Activated CD8-positive, alpha-beta T cell treated with anti-CD3 and anti-CD28 coated beads, Interleukin-2, amount 10 ng/mL, durations not matched to agents 7 days and 5 days (primary cell): ENCODE measurements around the gene SDF2L1. TPM values are rescaled to one million over a fixed set of nuclear protein-coding genes. Genes with fewer than 3 reads are reported as not detected.

Experiments
- ATAC-seq: fragments of 150-1000 bp; cut with Tn5 transposase; one replicate; pipeline ENCODE4 v1.10.0; 2021; ENCODE audit warnings: moderate library complexity
- CTCF ChIA-PET: fragments of 350-600 bp; sonication (Branson Sonifier 250); formaldehyde crosslinking; loops from one replicate; lab custom pipeline; 2021; ENCODE audit warnings: antibody characterized with exemption; lab: Charles Lee
- POLR2A ChIA-PET: fragments of 350-600 bp; sonication (Branson Sonifier 250); formaldehyde crosslinking; loops from one replicate; lab custom pipeline; 2021; ENCODE audit warnings: antibody characterized with exemption; lab: Charles Lee
- DNase-seq: peaks from one replicate; pipeline ENCODE4 v3.0.0-alpha.2; 2020
- H3K27ac Mint-ChIP-seq: one replicate; pipeline ENCODE4 v1.8.0; 2021; ENCODE audit warnings: mild to moderate bottlenecking, mixed read lengths
- H3K27me3 Mint-ChIP-seq: one replicate; pipeline ENCODE4 v1.8.0; 2021; ENCODE audit warnings: low read depth, mixed read lengths
- H3K36me3 Mint-ChIP-seq: one replicate; pipeline ENCODE4 v1.8.0; 2021; ENCODE audit warnings: low read depth, mixed read lengths
- H3K4me1 Mint-ChIP-seq: one replicate; pipeline ENCODE4 v1.8.0; 2021; ENCODE audit warnings: low read depth, mixed read lengths
- H3K4me3 Mint-ChIP-seq: one replicate; pipeline ENCODE4 v1.8.0; 2021; ENCODE audit warnings: mild to moderate bottlenecking, mixed read lengths
- H3K9me3 Mint-ChIP-seq: one replicate; pipeline ENCODE4 v1.8.0; 2022; ENCODE audit warnings: mixed read lengths; ENCODE audit not compliant: insufficient read depth
- total RNA-seq, 2 experiments: library from RNA; stranded (reverse); gene quantifications; one replicate each; pipeline ENCODE4 v1.2.3, GENCODE V29; 2021

The SDF2L1 gene
- total RNA-seq, 2 experiments from 2014 or later = 85.9 to 86.4 TPM

DNA sequence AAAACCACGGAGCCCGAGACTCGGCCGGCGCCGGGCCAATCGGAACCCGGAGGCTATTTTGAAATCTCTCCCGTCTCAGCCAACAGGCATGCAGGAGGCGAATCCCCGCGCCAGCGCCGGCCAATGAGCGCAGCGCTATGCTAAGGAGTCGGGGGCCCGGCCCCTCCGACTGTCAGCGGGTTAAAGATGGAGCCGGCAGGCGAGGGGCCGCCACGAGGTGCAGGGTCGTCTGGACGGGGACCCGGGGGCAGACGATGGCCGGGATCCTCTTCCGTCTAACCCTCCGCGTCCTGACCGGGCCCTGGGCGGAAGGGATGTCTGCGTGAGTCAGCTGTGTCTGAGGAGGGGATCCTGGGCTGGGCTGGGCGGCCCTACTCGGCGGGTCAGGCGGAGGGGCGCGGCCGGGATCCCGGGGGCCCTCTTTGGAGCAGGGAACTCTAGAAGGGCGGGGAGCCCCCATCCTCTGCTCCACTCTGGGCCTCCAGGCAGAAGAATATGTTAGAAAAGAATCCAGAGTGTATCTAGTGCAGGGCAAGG, 10.0 kb downstream of the SDF2L1 start:
- H3K9me3 Mint-ChIP-seq = no peaks in the 10 kb centered on the region
- CTCF ChIA-PET = interaction anchor here (1.2 to 3.6 kb wide), 2 partner anchors 10 to 22 kb away, joined by 4 to 27 read pairs; partner anchors contain the start of genes SDF2L1 and YDJC
- peak overlapping the region; percentile 94 for H3K4me3 Mint-ChIP-seq
- ATAC-seq = peak; percentile 99
- H3K36me3 Mint-ChIP-seq = peaks cover 30% of the 10 kb centered on the region
- no peaks in the 10 kb centered on the region for H3K27me3 Mint-ChIP-seq
- H3K27ac Mint-ChIP-seq = peak overlapping the region; percentile 87
- peaks cover 38% of the 10 kb centered on the region for H3K4me1 Mint-ChIP-seq
- POLR2A ChIA-PET = interaction anchor here (0.6 to 4.0 kb wide), 7 partner anchors 10 to 83 kb away, joined by 3 to 23 read pairs (median 6); partner anchors contain the start of genes PPIL2, SDF2L1 and YDJC
- peak; percentile 93 for DNase-seq

DNA sequence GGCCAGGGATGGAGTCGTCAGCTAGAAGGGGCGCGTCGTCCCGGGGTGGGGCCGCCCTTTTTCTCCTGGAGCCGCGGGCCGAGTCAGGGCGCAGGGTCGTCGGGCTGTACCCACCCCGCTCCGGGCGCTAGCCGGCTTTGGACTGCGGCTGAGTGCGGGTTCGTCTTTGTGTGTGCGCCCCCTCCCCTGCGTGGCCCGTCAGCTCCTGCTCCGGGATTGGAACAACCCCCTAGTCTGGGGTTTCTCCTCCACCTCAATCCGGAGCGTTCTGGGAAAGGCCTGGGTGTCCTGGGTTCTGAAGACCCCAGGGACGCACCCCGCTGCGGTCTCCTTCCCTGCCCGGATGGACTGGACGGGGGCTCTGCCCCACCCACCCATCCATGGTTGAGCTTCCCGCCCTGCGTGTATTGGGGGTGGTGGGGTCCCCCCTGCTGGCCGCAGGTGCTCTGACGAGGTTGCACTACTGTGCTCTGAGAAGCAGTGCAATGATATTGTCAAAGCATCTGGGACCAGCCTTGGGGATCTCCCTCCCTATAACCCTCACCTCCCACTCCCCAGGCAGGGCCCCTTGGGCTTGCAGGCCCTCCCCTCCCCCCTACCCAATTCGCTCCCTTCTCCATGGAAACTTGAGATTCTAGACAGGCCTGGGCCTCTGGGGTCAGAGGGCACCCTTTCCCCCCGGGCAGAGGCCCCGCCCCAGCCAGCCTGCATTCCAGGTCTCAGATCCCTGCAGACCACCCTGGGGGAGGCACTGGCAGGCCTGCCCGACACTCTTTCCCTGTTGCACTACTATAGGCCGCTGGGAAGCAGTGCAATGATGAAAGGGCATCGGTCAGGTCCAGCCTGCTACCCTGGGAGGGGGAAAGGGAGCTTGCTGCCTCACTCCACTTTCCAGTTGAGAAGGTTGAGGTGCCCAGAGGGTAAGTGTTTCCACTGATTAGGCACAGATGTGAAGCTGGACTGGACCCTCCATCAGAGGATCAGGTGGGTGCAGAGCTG, 10.7 kb downstream of the SDF2L1 start:
- Mint-ChIP-seq H3K27me3 (no peaks in the 10 kb centered on the region), H3K9me3 (no peaks in the 10 kb centered on the region), H3K36me3 (peaks cover 30% of the 10 kb centered on the region), H3K27ac (peak overlapping the region; percentile 34), H3K4me3 (peak overlapping the region; percentile 94), H3K4me1 (peaks cover 42% of the 10 kb centered on the region)
- no peak for ATAC-seq
- no peak for DNase-seq
- POLR2A ChIA-PET = interaction anchor here (0.6 to 4.0 kb wide), 5 partner anchors 11 to 82 kb away, joined by 3 to 23 read pairs (median 12); partner anchors contain the start of genes PPIL2, SDF2L1 and YDJC
- CTCF ChIA-PET = interaction anchor here (1.3 to 3.6 kb wide), 2 partner anchors 10 to 24 kb away, joined by 5 to 27 read pairs; partner anchors contain the start of genes SDF2L1 and YDJC

DNA sequence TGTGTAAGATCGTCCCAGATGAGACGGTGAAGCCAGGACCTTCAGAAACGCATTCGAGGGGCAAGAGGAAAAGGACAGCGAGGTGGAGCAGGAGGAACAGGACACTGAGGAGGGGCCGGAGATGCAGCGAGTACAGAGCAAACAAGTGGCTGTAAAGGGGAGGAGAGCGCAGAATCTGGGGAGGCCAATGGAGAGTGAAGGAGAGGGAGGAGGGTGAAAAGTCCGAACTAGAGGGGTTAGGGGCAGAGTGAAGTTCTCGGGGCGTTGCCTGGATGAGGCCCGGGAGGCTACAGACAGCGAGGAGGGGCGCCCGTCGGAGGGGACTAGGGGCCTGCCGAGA, 14.9 kb downstream of the SDF2L1 start:
- Mint-ChIP-seq H3K4me3 (peak overlapping the region; percentile 60), H3K4me1 (peaks cover 34% of the 10 kb centered on the region), H3K36me3 (peaks cover 15% of the 10 kb centered on the region), H3K9me3 (no peaks in the 10 kb centered on the region), H3K27me3 (no peaks in the 10 kb centered on the region), H3K27ac (peak overlapping the region; percentile 83)
- ChIA-PET POLR2A (interaction anchor here (0.6 to 2.0 kb wide), 4 partner anchors 9 to 1979 kb away, joined by 3 to 11 read pairs (median 4); partner anchors contain the start of genes PPIL2, SDF2L1 and YDJC), CTCF (interaction anchor here (1.8 to 2.2 kb wide), 3 partner anchors 10 to 28 kb away, joined by 7 to 10 read pairs (median 9); partner anchors contain the start of genes SDF2L1 and YDJC)
- ATAC-seq = no peak
- DNase-seq = no peak

DNA sequence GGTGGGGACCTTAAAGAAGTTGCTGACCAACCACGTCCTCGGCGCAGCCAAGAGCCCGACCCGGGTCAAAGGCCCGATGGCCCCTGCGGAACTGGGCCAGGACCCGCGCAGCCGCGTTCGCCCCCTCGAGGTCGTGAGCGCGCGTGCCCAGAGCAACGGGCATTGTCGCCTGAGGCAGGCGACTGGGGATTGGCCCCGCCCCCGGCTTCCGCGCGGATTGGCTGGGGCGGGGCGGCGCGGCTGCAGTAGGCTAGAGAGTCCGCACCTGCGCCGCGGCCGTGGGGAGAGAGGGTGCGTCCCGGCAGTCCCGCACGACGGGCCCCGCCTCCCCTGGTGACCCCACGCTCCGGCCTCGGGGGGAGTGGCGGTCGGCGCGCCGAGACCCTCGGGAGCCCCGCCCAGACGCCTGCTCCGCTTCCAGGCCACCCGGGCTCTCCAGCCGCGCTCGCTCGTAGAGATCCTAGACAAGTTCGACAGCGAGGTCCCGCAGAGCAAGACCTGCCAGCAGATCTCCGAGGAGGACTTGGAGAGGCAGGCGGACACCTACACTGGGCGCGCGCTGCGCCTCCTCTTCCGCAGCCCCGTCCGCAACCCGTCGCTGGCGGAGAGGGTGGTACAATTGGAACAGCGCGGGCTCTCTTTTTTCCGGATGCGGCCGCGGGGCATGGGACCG, 15.4 kb downstream of the SDF2L1 start:
- Mint-ChIP-seq H3K9me3 (no peaks in the 10 kb centered on the region), H3K4me1 (peaks cover 34% of the 10 kb centered on the region), H3K36me3 (peaks cover 15% of the 10 kb centered on the region), H3K27ac (peak overlapping the region; percentile 90), H3K4me3 (peak overlapping the region; percentile 84), H3K27me3 (no peaks in the 10 kb centered on the region)
- CTCF ChIA-PET = interaction anchor here (0.7 to 2.2 kb wide), 6 partner anchors 10 to 295 kb away, joined by 3 to 9 read pairs (median 8); partner anchors contain the start of genes PPM1F, SDF2L1 and YDJC
- DNase-seq (peak; percentile 87), ATAC-seq (peak; percentile 95)
- POLR2A ChIA-PET = interaction anchor here (0.6 to 1.4 kb wide), 6 partner anchors 9 to 264 kb away, joined by 3 to 4 read pairs (median 3); partner anchors contain the start of gene SDF2L1

DNA sequence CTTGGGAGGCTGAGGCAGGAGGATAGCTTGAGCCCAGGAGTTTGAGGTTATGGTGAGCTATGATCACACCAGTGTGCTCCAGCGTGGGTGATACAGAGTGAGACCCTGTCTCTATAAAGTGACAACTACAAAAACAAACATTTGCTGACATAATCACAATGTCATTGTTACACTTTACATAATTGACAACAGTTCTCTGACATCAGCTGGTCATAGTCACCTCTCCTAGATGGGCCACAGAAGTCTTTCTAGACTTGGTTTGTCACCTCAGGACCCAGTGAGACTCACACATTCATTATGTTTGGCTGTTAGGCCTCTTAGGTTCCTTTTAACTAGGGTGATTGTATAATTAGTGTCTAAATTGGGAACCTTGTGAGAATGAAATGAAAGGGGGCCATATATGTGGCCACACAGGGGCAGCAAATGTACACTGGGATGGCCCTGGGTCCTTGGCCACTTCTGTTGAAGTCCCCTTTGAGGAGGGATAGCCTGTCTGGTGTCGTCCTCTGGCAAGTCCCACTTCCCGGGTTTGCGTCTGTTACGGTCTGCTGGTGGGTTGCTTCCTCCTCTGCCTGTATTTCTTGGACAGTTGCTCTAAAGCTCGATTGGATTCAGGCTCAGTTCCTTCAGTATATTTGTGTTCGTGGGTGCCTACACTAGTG, 17.9 kb downstream of the SDF2L1 start:
- Mint-ChIP-seq H3K27me3 (no peaks in the 10 kb centered on the region), H3K4me1 (peaks cover 25% of the 10 kb centered on the region), H3K4me3 (no peak overlapping the region), H3K36me3 (peaks cover 6% of the 10 kb centered on the region), H3K9me3 (no peaks in the 10 kb centered on the region), H3K27ac (no peak overlapping the region)
- POLR2A ChIA-PET = interaction anchor here (0.6 to 1.1 kb wide), 2 partner anchors 18 to 96 kb away, joined by 3 read pairs; partner anchors contain the start of gene SDF2L1
- DNase-seq = no peak
- CTCF ChIA-PET = interaction anchor here (1.1 kb wide), 1 partner anchor 13 kb away, joined by 3 read pairs; no protein-coding TSS in a partner anchor
- ATAC-seq = no peak

DNA sequence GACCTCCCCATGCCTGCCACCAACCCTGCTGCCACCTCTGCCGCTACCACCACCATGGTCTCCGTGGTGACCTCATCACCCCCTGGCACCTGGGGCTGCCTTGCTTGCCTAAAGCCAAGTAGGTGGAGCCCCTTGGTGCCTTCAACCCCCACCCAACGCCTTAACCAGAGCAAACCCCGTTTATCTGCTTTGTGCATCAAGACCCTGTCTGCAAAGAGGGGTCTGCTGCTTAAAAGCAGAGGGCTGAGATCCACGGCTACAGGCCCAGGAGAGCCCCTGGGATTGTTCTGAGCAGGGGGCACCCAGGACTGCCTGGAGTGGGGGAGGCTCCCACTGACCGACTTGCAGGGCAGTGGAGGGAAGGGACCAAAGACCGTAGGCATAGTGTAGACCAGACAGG, 18.8 kb downstream of the SDF2L1 start:
- DNase-seq (no peak), ATAC-seq (no peak)
- H3K9me3 Mint-ChIP-seq = no peaks in the 10 kb centered on the region
- peaks cover 33% of the 10 kb centered on the region for H3K4me1 Mint-ChIP-seq
- CTCF ChIA-PET = no interaction called here
- H3K4me3 Mint-ChIP-seq = no peak overlapping the region
- no peaks in the 10 kb centered on the region for H3K27me3 Mint-ChIP-seq
- no peak overlapping the region for H3K27ac Mint-ChIP-seq
- POLR2A ChIA-PET = no interaction called here
- peaks cover 6% of the 10 kb centered on the region for H3K36me3 Mint-ChIP-seq

DNA sequence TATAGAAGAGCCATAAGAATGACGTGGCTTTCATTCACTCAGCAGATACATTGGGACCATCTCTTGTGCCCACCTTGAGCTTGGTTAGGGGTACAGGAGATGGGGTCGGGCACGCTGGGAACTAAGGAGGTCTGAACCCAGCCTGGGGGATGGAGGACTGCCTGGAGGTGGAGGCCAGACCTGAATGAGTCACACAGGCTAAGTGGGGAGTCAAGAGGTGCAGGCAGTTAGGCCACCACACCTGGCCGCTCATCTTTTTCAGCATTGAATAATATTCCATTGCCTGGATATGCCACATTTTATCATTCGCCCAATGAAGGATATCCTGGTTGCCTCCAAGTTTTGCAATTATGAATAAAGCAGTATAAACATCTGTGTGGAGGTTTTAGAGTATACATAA, 19.9 kb downstream of the SDF2L1 start:
- Mint-ChIP-seq H3K9me3 (no peaks in the 10 kb centered on the region), H3K27me3 (no peaks in the 10 kb centered on the region), H3K4me1 (peaks cover 25% of the 10 kb centered on the region), H3K36me3 (peaks cover 2% of the 10 kb centered on the region), H3K27ac (no peak overlapping the region), H3K4me3 (no peak overlapping the region)
- no peak for DNase-seq
- ChIA-PET POLR2A (no interaction called here), CTCF (no interaction called here)
- no peak for ATAC-seq

DNA sequence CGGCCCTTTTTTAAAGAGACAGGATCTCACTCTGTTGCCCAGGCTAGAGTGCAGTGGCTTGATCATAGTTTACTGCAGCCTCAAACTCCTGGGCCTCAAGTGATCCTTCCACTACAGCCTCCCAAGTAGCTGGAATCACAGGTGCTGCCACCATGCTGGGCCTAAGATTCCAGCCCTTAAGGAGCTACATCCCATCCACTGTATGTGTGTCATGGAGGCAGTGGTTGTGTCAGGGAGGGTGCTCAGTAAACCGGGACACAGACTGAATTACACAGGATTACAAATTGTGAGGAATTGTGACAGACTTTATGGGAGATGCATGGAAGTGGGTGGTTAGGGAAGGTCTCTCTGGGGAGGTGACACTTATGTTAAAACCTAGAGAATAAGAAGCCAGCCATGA, 21.6 kb downstream of the SDF2L1 start:
- ChIA-PET POLR2A (interaction anchor here (0.6 kb wide), 1 partner anchor 184 kb away, joined by 3 read pairs; no protein-coding TSS in a partner anchor), CTCF (interaction anchor here (0.6 to 1.4 kb wide), 3 partner anchors 17 to 274 kb away, joined by 3 to 5 read pairs (median 4); no protein-coding TSS in a partner anchor)
- Mint-ChIP-seq H3K4me3 (no peak overlapping the region), H3K36me3 (peaks cover 4% of the 10 kb centered on the region), H3K27ac (no peak overlapping the region), H3K9me3 (no peaks in the 10 kb centered on the region), H3K27me3 (no peaks in the 10 kb centered on the region), H3K4me1 (peaks cover 22% of the 10 kb centered on the region)
- ATAC-seq = no peak
- no peak for DNase-seq

DNA sequence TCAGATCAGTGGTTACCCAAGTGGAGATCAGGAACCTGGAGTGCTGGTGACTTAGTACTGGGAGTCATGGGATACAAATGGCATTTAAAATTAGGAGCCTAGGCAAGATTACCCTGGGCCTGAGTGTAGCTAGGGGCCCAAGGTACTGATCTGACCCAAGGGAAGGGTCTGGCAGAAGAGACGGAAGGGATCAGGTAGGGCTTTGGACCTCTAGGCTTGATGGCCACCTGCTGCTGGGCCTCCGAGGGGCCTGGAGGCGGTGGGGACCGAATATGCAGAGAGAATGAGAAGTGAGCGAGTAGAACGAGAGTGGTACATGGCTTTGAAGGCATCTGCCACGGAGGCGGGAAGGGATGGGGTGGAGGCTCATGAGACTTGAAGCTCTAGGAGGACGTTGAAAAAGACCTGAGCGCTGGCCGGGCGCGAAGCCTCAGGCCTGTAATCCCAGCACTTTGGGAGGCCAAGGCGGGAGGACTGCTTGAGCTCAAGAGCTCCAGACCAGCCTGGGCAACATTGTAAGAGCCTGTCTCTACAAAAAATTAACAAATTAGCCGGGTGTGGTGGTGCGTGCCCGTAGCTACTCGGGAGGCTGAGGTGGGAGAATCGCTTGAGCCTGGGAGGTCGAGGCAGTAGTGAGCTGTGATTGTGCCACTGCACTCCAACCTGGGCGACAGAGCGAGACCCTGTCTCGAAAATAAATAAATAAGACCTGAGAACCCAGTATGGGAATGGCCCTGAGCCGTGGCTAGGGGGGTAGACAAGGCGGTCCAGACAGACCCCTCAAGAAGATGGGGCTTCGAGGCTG, 23.1 kb downstream of the SDF2L1 start:
- ChIA-PET POLR2A (interaction anchor here (0.6 to 2.3 kb wide), 10 partner anchors 9 to 1527 kb away, joined by 3 to 12 read pairs (median 4); partner anchors contain the start of gene SDF2L1), CTCF (interaction anchor here (1.0 to 1.4 kb wide), 6 partner anchors 16 to 307 kb away, joined by 3 to 8 read pairs (median 4); partner anchors contain the start of gene SDF2L1)
- H3K36me3 Mint-ChIP-seq = peaks cover 8% of the 10 kb centered on the region
- H3K27ac Mint-ChIP-seq = peak overlapping the region; percentile 99
- no peaks in the 10 kb centered on the region for H3K9me3 Mint-ChIP-seq
- peaks cover 25% of the 10 kb centered on the region for H3K4me1 Mint-ChIP-seq
- no peaks in the 10 kb centered on the region for H3K27me3 Mint-ChIP-seq
- no peak for ATAC-seq
- no peak for DNase-seq
- peak overlapping the region; percentile 100 for H3K4me3 Mint-ChIP-seq

DNA sequence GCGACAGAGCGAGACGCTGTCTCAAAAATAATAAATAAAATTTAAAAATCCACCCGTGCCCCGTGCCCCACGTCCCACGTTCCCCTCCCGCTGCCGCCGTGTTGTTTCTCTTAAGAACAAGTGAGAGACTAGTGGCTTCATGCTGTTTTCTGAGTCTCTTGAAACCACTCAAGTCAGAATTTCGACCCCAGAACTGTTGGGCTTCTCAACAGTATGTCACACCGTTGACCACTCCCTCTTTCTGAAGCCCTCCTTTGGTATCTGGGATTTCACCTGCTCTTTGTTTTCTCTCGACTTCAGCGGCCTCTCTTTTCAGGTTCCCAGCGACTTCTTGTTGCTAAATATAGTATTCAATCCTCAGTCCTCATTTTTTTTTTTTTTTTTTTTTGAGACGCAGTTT, 24.7 kb downstream of the SDF2L1 start:
- no peak for ATAC-seq
- Mint-ChIP-seq H3K9me3 (no peaks in the 10 kb centered on the region), H3K4me3 (peak overlapping the region; percentile 100), H3K36me3 (peaks cover 18% of the 10 kb centered on the region), H3K27me3 (no peaks in the 10 kb centered on the region), H3K27ac (peak overlapping the region; percentile 58), H3K4me1 (peaks cover 28% of the 10 kb centered on the region)
- POLR2A ChIA-PET = interaction anchor here (0.6 to 2.3 kb wide), 5 partner anchors 8 to 25 kb away, joined by 4 to 12 read pairs (median 7); partner anchors contain the start of gene SDF2L1
- CTCF ChIA-PET = interaction anchor here (0.7 to 1.4 kb wide), 4 partner anchors 24 to 101 kb away, joined by 3 to 8 read pairs (median 4); partner anchors contain the start of genes SDF2L1 and YDJC
- no peak for DNase-seq
